ENCODE results near the gene KLHDC7B. TPM values are rescaled to one million over a fixed set of nuclear protein-coding genes. Genes with fewer than 3 reads are reported as not detected.

The KLHDC7B gene
- total and polyA plus RNA-seq, 9 donors: 0.04 to 0.13 (median 0.10) TPM; not detected in 2

DNA sequence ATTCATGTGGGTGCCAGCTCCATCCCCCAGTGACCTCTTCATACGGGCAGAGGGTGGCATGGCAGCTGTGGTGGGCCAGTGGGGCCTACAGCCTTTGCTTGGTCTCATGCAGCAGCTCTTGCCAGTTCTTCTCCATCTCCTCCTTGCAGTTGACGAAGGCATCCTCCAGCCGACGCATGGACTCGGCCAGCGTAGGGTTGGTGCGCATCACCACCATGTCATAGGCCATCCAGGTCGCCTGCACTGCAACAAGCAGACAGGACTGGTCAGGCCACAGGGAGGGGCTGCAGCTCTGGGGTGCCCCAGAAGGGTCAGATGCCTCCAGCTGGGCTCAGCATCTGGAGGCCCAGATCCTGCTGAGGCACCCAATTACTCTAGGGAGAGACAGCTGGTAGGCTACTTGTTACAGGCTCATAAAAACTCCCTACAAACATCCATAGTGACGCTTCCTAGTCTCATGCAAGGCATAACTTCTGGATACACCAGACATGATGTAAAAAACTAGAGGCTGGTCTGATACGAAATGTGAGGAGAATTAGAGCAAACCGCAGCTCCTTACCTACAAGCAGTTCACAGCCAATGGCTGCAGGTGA, 5.6 kb downstream of the KLHDC7B start:
- Histone ChIP-seq H3K27me3 (no peaks in the 10 kb centered on the region), H3K9me3 (no peaks in the 10 kb centered on the region), H3K4me1 (ENCODE audit: insufficient read depth) (no peaks in the 10 kb centered on the region), H3K27ac (no peak overlapping the region), H3K4me3 (no peak overlapping the region), H3K36me3 (no peaks in the 10 kb centered on the region)
- intact Hi-C loops (cut with DNase I): no loop called here
- WGBS, 3 donors: 88 to 92% (median 91%) methylated on average over 11 of the region's 11 CpGs
- TF ChIP-seq POLR2A (IDR thresholded peaks at IDR 0.05): no peak
- TF ChIP-seq, protein P1, sequence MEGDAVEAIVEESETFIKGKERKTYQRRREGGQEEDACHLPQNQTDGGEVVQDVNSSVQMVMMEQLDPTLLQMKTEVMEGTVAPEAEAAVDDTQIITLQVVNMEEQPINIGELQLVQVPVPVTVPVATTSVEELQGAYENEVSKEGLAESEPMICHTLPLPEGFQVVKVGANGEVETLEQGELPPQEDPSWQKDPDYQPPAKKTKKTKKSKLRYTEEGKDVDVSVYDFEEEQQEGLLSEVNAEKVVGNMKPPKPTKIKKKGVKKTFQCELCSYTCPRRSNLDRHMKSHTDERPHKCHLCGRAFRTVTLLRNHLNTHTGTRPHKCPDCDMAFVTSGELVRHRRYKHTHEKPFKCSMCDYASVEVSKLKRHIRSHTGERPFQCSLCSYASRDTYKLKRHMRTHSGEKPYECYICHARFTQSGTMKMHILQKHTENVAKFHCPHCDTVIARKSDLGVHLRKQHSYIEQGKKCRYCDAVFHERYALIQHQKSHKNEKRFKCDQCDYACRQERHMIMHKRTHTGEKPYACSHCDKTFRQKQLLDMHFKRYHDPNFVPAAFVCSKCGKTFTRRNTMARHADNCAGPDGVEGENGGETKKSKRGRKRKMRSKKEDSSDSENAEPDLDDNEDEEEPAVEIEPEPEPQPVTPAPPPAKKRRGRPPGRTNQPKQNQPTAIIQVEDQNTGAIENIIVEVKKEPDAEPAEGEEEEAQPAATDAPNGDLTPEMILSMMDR (IDR thresholded peaks at IDR 0.05): no peak
- no peak for TF ChIP-seq EP300 (IDR thresholded peaks at IDR 0.05)
- no peak for DNase-seq

DNA sequence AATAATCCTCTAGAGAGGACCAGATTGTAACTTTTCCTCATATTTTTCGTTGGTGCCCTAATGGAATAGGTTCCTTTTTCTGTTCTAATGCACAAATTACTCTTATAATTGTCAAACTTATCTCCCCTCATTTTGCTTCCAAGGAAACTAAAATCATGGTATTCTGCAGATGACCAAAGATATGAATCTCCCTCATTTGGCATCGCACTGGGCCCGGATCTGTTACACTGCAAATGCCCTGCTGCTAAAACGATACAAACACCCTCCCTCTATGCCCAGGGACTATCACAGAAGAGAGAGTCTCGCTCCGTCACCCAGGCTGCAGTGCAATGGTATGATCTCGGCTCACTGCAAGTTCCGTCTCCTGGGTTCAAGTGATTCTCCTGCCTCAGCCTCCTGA, 7.6 kb downstream of the KLHDC7B start:
- WGBS, 3 donors: 72 to 80% (median 78%) methylated on average over 8 of the region's 8 CpGs
- Histone ChIP-seq H3K9me3 (no peaks in the 10 kb centered on the region), H3K4me3 (no peak overlapping the region), H3K36me3 (no peaks in the 10 kb centered on the region), H3K27me3 (no peaks in the 10 kb centered on the region), H3K27ac (no peak overlapping the region), H3K4me1 (ENCODE audit: insufficient read depth) (no peaks in the 10 kb centered on the region)
- TF ChIP-seq POLR2A (IDR thresholded peaks at IDR 0.05): no peak
- no peak for TF ChIP-seq EP300 (IDR thresholded peaks at IDR 0.05)
- TF ChIP-seq, protein P1 (IDR thresholded peaks at IDR 0.05): no peak
- intact Hi-C loops (cut with DNase I): no loop called here
- no peak for DNase-seq

DNA sequence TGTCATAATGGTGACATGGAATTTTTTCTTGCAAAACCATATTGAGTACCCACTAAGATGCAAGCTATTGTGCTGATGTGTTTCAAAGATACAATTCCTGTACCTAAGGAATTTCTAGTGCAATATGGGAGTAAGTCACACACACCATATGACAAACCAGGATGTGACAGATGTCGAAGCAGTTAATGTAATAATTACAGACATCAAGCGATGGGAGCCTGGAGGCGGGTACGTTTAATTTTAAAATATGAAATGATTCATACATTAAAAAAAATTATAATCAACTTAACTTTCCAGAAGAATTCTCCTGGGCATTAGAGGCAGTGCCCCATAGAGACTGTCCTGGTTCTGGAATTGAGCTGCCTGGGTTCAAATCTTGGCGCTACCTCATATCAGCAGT, 11.0 kb downstream of the KLHDC7B start:
- no peaks in the 10 kb centered on the region for H3K27me3 ChIP-seq
- H3K27ac ChIP-seq: no peak overlapping the region
- no peak for DNase-seq
- H3K36me3 ChIP-seq: no peaks in the 10 kb centered on the region
- no peak overlapping the region for H3K4me3 ChIP-seq
- TF ChIP-seq, protein P1 (IDR thresholded peaks at IDR 0.05): no peak
- TF ChIP-seq EP300 (IDR thresholded peaks at IDR 0.05) (no peak), POLR2A (IDR thresholded peaks at IDR 0.05) (no peak)
- H3K9me3 ChIP-seq: no peaks in the 10 kb centered on the region
- WGBS, 3 donors: 80 to 85% (median 83%) methylated on average over 5 of the region's 5 CpGs
- H3K4me1 ChIP-seq (ENCODE audit: insufficient read depth): no peaks in the 10 kb centered on the region
- intact Hi-C loops (cut with DNase I): no loop called here

DNA sequence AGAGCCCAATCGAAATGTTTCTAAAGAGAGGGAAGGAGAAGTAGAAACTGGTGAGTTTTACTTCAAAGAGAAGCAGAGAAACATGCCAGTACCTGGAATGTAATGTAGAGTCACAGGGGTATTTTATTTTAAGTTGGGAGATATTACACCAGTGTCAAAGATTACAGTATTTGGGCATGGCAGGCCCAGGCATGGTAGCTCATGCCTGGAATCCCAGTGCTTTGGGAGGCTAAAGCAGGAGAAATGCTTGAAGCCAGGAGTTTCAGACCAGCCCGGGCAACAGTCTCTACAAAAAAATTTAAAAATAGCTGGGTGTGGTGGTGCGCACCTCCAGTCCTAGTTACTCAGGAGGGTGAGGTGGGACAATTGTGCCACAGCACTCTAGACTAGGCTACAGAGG, 14.3 kb downstream of the KLHDC7B start:
- 85 to 88% (median 86%) methylated on average over 3 of the region's 3 CpGs for WGBS, 3 donors
- Histone ChIP-seq H3K9me3 (no peaks in the 10 kb centered on the region), H3K27ac (no peak overlapping the region), H3K4me1 (ENCODE audit: insufficient read depth) (peaks cover 5% of the 10 kb centered on the region), H3K36me3 (no peaks in the 10 kb centered on the region), H3K27me3 (no peaks in the 10 kb centered on the region), H3K4me3 (no peak overlapping the region)
- intact Hi-C loops (cut with DNase I): no loop called here
- TF ChIP-seq EP300 (IDR thresholded peaks at IDR 0.05) (no peak), POLR2A (IDR thresholded peaks at IDR 0.05) (no peak)
- TF ChIP-seq, protein P1 (IDR thresholded peaks at IDR 0.05): no peak
- DNase-seq: no peak
